HCT116 (cell line): ENCODE measurements around the gene MYOM1.

Experiments used
- CEBPB ChIP-seq: IDR thresholded peaks from 2 replicates; pipeline ENCODE4 v1.6.1; 2012; ENCODE audit warnings: low read depth
- CTCF ChIP-seq, 3 experiments: fragments of 200-600 bp in 1 of 3; sonication (generic) in 1 of 3; IDR thresholded peaks in 2 of 3; conservative IDR thresholded peaks in 1 of 3; 2 replicates each; pipeline ENCODE4 v1.5.1; 2012 to 2017; ENCODE audit warnings: low read depth in 2 of 3, low read length in 2 of 3, antibody characterized with exemption in 1 of 3, borderline replicate concordance in 1 of 3, control low read depth in 1 of 3, mild to moderate bottlenecking in 1 of 3, mixed read lengths in 1 of 3, mixed run types in 1 of 3, moderate library complexity in 1 of 3; ENCODE audit not compliant: insufficient read depth in 1 of 3
- EZH2phosphoT487 ChIP-seq: fragments of 200-600 bp; IDR thresholded peaks from 2 replicates; pipeline ENCODE4 v1.6.1; 2018; ENCODE audit warnings: antibody characterized with exemption, borderline replicate concordance
- POLR2A ChIP-seq: IDR thresholded peaks from 2 replicates; pipeline ENCODE4 v1.7.0; 2011; ENCODE audit warnings: borderline replicate concordance; ENCODE audit not compliant: insufficient read depth, insufficient read length; ENCODE audit errors: extremely low read depth
- RAD21 ChIP-seq: IDR thresholded peaks from 2 replicates; pipeline ENCODE4 v1.6.1; 2012; ENCODE audit warnings: low read depth, mild to moderate bottlenecking
- SIN3A ChIP-seq: IDR thresholded peaks from 2 replicates; pipeline ENCODE4 v1.6.1; 2012; ENCODE audit warnings: low read depth
- YY1 ChIP-seq: IDR thresholded peaks from 2 replicates; pipeline ENCODE4 v1.6.1; 2011; ENCODE audit warnings: low read length, low read depth, moderate library complexity, mild to moderate bottlenecking; ENCODE audit not compliant: insufficient replicate concordance; ENCODE audit errors: extremely low read depth
- ZNF274 ChIP-seq: fragments of 200-500 bp; sonication (Bioruptor generic); IDR thresholded peaks from 2 replicates; pipeline ENCODE4 v1.6.1; 2014; ENCODE audit warnings: mild to moderate bottlenecking, low read depth, low read length, inconsistent platforms
- TF ChIP-seq, protein P1 (sequence below): IDR thresholded peaks from 2 replicates; pipeline ENCODE4 v1.6.1; 2012

GRCh38 chr18:3184275-3184963, 35.3 kb downstream of the MYOM1 start:
- no peak for TF ChIP-seq CTCF (IDR thresholded peaks at IDR 0.05 in 2 of 3, conservative IDR thresholded peaks at IDR 0.05 in 1 of 3; ENCODE audit: borderline replicate concordance in 1 of 3, insufficient read depth in 1 of 3, low read depth in 2 of 3, low read length in 2 of 3)
- TF ChIP-seq SIN3A = no peak
- TF ChIP-seq, protein P1, sequence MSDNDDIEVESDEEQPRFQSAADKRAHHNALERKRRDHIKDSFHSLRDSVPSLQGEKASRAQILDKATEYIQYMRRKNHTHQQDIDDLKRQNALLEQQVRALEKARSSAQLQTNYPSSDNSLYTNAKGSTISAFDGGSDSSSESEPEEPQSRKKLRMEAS = no peak
- TF ChIP-seq POLR2A = no peak
- TF ChIP-seq CEBPB = no peak
- TF ChIP-seq ZNF274 = no peak
- TF ChIP-seq EZH2phosphoT487 = no peak
- TF ChIP-seq RAD21 = no peak
- TF ChIP-seq YY1 = no peak
